ENCODE results near the gene HIVEP1.

DNA sequence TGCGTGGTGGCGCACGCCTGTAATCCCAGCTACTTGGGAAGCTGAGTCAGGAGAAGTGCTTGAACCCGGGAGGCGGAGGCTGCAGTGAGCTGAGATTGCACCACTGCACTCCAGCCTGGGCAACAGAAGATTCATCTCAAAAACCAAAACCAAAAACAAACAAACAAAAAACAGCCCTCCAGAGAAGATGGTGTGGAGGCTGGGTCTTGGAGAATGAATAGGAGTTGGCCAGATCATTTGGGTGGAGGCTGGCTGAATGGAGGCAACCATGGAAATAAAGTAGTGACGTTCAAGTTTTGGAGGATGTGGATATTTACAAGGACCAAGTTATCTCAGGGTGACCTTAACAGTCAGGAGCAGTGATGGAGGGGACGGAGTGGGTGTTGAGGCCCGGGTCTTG, 24.7 kb downstream of the HIVEP1 start:
- TF ChIP-seq CTCF (conservative IDR thresholded peaks at IDR 0.05) = no peak
- TF ChIP-seq EZH2 (IDR thresholded peaks at IDR 0.05; ENCODE audit: low read depth) = no peak

Data from PC-9 (cell line).